Stimulated activated CD4-positive, alpha-beta T cell treated with anti-CD3 and anti-CD28 coated beads, Interleukin-1b, Interleukin-23, amount 100 ng/mL, for 24 hours (primary cell): ENCODE data around the gene ABCC8.

ENCODE experiments used
- DNase-seq, 4 experiments: peaks; one replicate each; pipeline ENCODE4 v3.0.0-alpha.2; 2020; ENCODE audit warnings: low read depth in 4 of 4, low spot score in 1 of 4

ABCC8 gene

DNA sequence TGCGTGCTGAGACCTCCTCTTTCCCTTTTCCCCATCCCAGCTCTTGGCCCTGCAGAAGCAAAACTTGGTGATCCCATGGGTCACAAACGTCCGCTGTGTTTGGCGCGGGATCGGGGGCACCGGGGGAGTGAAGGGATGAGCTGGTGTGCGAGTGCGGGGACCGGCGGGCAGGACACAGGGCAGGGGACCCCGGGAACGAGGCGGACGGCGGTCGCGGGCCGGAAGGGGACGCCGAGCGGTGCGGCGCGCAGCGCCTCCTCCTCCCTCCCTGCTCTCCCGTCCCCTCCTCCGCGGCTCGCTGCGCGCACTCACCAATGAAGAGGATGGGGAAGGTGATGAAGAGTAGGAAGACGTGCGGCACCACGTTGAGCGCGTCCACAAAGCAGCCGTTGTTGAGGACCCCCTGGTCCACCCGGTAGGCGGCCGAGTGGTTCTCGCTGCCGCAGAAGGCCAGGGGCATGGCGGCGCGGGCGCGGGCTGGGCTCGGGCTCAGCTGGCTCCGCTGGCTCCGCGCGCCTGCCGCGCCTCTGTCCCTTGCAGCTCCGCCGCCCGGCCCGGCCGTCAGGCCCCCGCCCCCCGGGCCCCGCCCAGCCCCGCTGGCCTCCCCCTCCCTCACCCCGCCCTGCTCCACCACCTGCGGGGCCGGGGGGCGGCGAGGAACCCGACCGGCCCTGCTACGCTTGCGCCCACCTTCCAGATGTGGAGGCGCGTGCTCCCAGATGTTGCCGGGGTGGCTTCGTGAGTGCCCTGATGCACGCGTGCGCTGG is at the start of gene ABCC8:
ABCC8 (minus strand) TSS at position 529 of the 767 bp plus-strand sequence; CDS start at position 460, 69 bp downstream.
- DNase-seq, result no peak

DNA sequence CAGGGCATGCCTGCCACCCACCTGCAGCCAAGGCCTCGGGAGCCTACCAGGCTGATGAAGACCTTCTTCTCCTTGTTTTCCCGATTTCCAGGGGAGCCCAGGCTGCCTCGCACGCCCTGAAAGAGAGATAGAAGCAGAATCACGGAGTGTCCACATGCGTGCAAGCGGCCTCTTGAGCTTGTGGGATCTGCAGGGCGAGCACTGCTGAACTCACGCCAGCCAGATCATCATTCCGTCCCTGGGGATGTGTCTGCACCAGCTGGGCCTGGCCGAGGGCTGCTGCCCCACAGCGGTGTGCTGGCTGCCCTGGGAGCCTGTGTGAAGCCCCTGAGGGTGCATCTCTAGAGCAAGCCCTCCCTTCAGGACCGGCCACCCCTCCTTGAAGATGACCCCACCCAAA is 49.7 kb upstream of the ABCC8 start:
- no peak for DNase-seq

DNA sequence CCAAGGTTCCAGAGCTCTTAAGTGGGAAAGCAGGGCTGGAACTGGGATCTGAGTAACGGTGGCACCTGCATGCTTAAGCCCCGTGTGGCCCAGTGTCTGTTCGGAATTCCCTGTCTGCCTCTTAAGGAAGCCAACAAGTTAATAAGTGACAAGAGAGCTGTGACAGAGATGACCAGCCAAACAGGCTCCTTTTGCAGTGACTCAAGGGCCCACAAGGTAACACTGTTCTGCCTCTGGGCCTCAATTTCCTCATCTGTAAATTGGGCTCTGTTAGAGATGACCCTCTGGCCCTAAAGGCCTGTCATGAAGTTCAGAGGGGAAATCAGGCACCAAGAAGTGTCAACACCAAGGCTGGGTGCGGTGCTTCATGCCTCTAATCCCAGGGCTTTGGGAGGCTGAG is 48.9 kb upstream of the ABCC8 start:
- no peak for DNase-seq

DNA sequence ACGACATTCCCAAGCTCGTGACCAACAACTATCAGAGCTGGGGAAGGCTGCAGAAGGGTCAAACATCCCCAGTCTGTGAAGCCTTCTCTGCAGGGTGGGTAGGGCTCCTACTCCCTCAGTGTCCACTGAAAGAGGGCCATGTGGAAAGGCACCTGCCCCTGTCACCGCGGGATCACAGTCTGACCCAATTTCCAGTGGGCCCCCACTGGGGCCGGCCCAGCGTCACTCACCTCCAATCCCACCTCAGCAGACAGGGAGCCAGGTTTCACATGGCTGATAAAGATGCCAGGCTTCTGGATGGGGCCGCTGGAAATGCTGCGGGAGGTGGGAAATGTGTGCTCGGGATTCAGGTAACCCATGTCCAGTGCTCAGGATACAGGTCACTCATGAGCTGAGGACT is 47.6 kb upstream of the ABCC8 start:
- DNase-seq, result no peak

- DNase-seq, result no peak
Measured at GRCh38 chr11:17522655-17523054, 46.0 kb upstream of the ABCC8 start.

GRCh38 chr11:17521106-17521900 is 44.7 kb upstream of the ABCC8 start:
- no peak for DNase-seq

DNA sequence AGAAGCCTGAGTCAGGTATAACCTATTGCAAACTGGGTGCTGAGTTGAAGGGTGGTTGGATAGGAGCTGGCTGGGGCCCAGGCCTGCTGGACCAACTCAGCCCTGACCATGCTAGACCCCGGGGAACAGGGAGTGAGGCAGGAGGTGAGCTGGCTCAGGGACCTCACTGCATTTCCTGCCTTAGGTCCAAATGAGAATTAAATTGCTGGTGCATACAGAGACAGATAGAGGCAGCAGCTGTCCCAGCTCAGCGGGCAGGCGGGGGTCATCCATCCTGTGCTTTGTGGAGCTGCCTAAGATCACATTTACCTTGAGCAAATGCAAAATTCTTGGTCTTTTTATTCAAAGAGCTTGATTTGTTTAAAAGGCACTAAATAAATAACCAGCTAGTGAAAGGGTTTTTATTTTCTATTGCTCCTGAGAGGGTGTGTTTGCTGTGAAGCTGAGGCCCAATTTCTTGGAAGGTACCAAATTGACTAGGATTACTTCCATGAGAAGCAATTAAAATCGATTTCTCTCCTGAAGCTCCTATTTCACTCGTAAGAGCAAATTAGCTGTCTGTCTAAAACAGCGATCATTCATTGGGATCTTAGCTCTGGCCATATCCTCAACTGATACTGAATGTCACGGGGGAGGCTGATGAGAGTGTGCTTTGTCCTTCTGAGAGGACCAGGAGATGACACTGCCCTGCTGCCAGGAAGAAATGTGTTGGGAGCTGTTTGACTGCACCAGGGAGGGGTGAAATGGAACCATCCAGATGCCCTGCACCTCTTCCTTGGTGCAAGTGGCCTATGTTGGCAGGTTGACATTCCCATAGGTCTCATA is 42.6 kb upstream of the ABCC8 start:
- no peak for DNase-seq

DNA sequence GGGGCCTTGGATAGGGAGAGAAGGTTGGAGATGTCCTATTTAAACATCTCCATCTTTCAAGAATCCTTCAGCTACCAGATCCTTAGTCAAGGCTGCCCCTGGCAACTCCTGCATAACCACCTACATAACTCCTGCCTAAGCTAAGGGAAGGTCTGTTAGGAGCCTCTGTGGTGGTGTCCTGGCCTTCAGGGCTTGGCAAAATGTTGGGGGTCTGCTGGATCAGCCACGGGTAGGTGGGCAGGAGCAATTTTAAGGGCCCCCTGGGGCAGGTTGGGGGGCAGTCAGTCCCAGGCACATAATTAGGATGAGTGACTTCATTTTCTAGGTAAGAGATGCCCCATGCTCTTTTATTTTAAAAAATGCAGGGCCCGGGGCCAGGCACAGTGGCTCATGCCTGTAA is 41.7 kb upstream of the ABCC8 start:
- DNase-seq, result no peak

GRCh38 chr11:17517186-17517585 is 40.5 kb upstream of the ABCC8 start:
- DNase-seq, result no peak

- no peak for DNase-seq
Measured at GRCh38 chr11:17516551-17517150, 40.0 kb upstream of the ABCC8 start.

GRCh38 chr11:17515443-17516176 is 39.0 kb upstream of the ABCC8 start:
- DNase-seq, result no peak

- DNase-seq, result no peak
Measured at GRCh38 chr11:17514476-17514875, 37.8 kb upstream of the ABCC8 start.

GRCh38 chr11:17513853-17514252 is 37.2 kb upstream of the ABCC8 start:
- DNase-seq, result no peak

DNA sequence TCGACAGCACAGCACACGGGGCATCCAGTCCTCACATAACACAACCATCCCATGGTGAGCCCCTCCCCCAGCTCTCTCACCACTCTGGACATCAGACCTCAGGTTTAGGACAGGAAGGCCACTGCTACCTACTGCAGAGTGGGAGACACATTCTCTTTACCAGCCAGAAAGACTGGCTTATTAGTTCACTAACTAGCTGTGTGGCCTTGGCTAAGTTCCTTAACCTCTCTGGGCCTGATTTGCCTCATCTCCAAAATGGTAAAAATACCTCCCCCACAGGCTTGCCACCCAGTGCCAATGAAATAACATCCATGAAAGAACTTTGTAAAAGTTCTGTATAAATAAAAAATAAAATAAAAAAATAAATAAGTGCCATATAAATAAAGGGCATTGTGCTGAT is 35.5 kb upstream of the ABCC8 start:
- DNase-seq, result no peak

DNA sequence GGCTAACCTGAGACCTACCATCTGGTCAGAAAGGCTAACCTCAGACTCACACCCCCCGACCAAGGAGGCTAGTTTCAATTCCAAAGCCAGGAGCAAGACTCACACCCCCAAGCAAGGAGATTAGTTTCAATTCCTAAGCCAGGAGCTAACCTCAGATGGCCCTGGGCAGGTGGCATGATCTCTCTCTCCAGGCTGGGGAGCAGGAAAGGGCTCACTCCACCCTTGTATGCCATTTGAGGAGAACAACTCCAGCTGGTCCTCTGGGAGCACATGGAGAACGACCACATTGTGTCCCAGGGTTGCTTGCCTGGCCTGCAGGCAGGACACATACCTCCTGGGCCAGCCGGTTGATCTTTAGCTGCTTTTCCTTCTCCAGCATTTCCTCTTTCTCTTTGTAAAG is 34.9 kb upstream of the ABCC8 start:
- no peak for DNase-seq

DNA sequence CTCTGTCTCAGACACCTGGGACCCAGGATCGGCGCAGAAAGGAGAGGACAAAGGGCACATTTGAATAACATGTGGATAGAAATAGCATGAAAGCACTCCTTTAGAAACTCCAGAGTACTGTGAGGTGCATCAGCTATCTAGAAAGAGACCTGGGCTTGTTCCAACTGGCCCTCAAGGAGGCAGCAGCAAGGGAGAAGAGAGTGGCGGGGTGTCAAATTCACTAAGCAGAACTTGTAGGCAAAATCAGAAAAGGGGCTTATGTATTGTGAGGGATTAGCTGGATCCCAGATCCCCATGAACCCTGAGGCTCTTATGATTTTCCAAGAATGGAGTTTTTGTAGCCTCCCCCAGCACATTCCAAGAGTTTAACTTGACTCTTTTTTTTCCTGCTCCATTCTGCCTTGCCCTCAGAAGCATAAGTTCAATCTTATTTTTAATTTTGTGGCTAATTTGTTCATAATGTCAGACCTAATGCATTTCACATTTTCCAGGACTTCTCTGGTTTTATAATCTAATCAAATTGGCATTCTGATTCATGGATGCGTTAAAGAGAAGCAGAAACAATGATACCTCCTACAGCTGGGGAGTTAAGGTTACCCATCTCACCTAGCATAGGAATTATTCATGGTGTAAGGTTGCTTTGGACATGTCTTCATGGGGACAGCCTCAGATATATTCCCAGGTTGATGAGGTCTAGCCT is 34.0 kb upstream of the ABCC8 start:
- DNase-seq, result no peak

GRCh38 chr11:17508791-17509190 is 32.1 kb upstream of the ABCC8 start:
- DNase-seq, result no peak

DNA sequence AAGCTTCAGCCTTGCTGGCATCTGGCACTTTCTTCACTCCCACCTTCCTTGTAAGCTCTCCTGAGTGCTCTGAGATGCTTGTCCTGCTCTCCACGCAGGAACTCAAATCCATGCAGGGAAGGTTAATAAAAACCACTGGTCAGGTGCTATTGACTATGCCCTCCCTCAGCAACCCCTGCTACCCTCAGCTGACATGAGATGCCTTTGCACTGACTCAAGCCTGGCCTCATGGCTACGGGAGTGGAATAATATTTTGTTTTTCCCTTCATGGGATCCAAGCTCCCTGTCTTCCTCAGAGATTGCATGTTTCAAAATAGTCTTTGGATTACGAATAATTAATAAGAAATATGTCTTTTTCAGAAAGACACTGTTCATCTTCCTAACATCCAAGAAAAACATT is 31.7 kb upstream of the ABCC8 start:
- DNase-seq, result no peak

GRCh38 chr11:17507773-17508172 is 31.1 kb upstream of the ABCC8 start:
- no peak for DNase-seq

DNA sequence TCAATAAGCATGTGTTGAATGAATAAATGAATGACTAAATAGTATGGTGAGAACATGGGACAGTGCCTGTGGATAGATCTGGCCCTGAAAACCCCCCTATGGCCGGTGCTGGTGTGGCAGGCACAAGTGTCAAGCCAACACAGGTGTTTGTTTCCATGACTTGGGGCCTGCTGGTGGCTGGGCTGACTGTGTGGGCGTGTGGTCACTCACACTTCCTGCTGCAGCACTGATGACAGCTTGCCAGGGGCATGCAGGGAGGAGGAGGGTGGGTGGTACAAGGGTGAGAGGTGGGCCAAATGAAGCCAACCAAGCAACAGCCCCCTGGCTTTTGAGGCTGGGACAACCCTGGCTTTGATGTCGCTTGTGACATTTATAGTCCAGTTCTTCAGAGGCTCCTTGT is 30.3 kb upstream of the ABCC8 start:
- DNase-seq, result no peak
